ENCODE measurements around the gene SDC1.

Gene SDC1

DNA sequence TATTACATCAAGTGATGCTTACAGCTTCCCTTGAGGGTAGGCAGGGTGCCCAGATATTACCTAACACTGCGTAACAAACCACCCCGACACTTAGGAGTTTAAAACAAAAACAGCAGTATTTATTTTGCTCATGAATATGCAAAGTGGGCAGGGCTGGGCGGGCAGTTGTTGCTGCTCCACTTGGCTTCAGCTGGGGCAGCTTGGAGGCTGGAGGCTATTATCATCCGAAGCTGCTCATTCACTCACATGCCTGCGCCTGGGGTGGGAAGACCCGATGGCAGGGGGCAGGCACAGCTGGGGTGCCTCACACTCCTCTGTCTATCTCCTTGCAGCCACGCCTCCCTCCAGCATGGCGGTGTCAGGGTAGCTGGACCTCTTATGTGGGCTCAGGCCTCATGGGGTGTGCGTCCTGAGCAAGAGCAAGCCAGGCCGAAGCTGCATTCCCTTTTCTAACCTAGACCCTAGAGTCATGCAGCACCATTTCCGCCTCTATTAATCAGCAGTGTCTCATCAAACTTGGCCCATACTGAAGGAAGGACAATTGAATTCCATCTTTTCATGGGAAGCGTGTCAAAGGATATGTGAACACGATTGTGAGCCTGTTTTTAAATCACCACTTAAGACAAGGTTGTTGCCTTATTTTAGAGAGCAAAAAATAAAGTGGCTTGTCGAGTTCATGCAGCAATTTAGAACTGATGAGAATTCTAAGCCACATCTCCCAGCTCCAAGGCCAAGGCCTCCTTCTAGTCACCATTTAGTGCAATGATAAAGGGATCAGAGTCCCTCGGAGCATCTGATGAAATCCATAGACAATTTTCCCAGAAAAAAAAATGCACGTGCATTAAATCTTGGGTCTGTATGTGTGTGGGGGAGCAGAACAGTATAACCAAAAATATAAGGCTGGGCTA lies 54.9 kb downstream of the SDC1 start:
- no peak for DNase-seq (ENCODE audit: low spot score)

DNA sequence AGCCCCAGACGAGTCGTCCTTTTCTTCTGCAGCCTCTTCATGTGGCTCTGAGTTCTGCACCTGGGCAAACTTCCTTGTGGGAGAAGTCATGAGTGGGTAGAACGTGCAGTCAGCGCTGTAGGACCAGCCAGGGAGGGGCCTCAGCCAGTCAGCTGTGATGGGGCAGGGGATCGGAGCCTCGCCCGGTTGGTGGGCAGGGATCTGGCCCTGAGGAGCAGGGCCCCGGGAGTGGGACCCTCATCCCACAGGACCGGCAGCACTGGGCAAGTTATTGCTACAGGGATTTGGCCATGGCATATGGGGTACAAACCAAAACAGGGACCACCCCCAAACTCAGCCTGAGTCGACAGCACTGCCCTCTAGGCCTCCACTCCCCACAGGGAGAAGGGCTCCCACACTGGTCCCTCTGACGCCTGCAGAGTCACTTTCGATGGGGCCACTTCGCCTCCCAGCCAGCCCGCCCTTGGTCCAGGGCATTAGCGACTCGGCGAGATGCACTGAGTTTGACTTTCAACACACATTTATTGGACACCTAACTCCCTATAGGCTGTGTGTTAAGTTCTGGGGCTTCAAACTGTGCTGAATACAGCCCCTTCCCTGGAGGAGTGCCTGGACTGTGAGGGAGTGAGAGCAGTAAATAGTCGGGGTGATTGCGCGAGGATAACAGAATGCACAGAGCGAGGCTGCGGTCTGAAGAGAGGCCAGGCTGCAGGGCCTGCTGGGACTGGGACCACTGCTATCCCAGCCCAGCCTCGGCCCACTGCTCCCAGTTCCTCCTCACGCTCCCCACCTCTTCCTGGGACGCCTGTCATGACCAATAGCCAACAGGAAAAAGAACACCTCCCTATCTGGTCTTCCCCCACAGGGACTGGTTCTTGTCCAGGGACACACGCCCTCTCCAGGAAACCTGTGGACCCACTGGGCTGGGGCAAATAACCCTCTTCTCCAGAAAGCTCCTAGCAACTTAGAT lies 55.9 kb downstream of the SDC1 start:
- DNase-seq (ENCODE audit: low spot score), result no peak

DNA sequence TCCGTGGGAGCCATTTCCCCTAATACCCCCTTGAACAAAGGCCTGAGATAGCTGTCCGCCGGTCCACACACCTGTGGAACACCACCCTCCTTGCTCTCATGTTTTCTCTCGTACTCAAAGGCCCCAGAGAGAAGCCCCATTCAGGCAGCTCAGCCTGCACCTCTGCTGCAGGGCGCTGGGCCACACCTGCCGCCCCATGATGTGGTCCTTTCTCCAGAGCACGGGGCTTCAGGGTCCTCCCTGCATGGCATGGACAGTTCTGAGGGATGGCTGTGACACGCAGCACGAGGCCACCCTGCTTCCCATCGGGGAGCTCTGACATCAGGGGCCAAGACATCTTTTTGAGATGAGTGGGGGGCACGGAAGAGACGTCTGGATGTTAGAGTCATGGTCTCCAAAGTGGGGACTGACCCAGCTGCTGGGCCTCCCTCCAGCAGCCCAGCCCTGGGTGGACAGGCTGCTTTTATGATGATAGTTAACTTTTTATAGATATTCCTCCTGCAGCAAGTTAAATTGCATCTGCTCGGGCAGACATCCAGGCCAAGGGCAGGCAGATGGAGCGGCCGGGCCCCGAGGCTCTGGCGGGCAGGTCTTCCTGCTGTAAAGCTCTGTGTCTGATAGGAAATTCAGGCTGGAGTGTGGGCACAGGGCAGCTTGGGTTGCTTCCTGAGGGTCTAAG lies 56.7 kb downstream of the SDC1 start:
- DNase-seq (ENCODE audit: low spot score), result peak; percentile 21

GRCh38 chr2:20167356-20167755 lies 57.6 kb downstream of the SDC1 start:
- no peak for DNase-seq (ENCODE audit: low spot score)

DNA sequence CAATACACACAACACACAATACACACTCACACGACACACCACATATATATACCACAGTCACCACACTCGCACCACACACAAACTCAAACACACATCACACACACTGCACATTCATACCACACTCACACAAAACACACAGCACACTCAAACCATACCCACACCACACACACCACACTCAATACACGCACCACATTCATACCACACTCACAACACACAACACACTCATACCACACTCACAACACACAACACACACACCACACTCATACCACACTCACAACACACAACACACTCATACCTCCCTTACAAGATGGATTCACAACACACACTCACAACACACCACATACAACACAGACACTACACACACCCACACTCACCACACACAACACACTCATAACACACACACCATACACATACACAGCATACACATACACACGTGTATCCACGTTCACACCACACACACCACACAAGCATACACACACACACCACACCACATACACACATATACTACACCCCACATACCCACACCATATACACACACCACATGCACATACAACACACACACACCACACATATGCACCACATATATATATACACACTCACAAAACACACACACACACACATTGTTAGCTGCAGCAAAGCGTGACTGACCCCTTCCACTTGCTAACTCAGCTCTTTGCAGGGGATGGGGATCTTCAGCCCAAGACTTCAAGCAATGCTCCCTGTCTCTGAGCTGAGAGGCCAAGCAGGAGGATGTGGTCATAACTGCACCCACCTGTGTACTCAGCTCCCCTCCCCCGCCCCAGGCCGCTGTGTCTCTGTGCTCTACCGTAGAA lies 59.0 kb downstream of the SDC1 start:
- DNase-seq (ENCODE audit: low spot score), result no peak

- DNase-seq (ENCODE audit: low spot score), result no peak
Observed at GRCh38 chr2:20164734-20165478, 60.0 kb downstream of the SDC1 start.

DNA sequence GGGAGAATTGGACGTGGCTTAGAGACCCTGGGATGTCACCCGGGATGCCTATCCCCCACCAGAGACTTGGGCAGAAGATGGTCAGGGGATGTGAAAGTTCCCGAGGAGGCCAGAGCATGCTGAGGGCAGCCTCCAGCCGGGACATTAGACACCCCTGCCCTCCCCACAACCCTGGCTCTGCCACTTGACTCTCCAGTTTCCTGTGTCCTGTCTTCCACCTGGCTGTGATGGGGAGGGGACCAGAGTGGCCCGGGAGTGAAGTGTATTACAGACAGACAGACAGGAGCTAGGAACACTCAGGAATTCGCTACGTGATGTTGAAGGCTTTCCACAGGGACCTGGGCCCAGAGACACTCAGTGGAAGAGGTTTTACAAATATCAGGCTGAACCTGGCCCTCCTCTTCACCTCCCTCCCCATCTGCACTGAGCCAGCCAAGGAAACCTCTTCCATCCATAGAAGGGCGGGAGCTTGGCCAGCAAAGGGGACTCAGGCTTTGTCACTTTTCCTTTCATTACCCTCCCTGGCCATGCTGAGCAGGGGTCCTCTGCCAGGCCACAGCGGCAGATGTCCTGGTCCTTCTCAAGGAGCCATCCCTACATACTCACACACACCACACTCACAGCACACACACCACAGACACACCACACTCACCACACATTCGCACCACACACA lies 60.7 kb downstream of the SDC1 start:
- no peak for DNase-seq (ENCODE audit: low spot score)

DNA sequence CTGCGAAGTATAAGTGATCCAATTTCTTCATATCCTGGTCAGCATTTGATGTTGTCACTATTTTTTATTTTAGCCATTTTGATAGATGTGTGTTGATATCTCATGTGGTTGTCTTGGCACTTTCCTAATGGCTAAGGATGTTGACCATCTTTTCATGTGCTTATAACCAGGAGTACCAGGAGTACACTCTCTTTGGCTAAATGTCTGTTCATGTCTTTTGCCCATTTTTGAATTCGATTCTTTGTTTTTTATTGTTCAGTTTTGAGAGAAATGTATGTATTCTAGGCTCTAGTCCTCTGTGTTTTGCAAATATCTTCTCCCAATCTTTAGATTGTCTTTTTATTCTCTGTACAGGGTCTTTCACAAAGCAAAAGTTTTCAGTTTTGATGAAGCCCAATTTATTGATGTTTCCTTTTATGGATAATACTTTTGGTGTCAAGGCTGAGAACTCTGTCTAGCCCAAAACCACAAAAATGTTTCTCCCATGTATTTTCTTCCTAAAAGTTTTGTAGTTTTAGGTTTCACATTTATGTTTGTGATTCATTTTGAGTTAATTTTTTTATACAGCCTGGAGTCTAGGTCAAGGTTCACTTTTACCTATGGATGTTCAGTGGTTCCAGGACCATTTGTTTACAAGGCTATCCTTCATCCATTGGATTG lies 65.4 kb downstream of the SDC1 start:
- no peak for DNase-seq (ENCODE audit: low spot score)

DNA sequence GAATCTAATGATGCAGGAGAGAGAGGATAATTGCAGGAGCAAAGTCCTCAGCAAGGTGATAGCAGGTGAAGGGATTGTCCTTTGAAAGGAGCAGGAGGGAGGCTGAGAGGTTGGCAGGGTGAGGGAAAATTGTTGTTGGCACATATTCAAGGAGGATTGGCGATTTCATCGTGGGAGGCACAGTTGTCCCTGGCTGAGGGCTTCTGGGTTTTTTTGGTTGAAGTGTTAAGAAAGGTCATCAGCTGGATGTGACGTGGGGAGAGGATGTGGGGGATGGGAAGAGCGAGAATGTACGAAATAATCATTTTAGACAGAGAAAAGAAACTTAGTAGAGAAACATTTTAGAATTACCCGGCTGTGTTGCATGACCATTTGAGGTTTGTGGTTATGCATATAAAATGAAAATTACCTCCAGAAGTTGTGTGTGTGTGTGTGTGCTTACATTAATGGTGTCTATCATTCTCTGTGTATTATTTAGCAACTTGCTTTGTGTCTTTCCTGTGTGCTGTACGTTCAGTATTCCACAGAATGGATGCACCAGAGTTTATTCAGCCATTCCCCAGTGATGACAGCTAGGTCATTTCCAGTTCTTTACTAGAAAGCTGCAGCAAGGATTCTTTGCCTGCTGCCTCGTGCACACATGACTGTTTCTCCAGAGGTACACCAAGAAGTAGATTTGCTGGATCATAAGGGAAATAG lies 67.6 kb downstream of the SDC1 start:
- DNase-seq (ENCODE audit: low spot score), result peak; percentile 21

- no peak for DNase-seq (ENCODE audit: low spot score)
Observed at GRCh38 chr2:20156836-20157192, 68.1 kb downstream of the SDC1 start.

- no peak for DNase-seq (ENCODE audit: low spot score)
Observed at GRCh38 chr2:20156076-20156759, 68.7 kb downstream of the SDC1 start.

GRCh38 chr2:20153131-20153851 lies 71.6 kb downstream of the SDC1 start:
- no peak for DNase-seq (ENCODE audit: low spot score)

DNA sequence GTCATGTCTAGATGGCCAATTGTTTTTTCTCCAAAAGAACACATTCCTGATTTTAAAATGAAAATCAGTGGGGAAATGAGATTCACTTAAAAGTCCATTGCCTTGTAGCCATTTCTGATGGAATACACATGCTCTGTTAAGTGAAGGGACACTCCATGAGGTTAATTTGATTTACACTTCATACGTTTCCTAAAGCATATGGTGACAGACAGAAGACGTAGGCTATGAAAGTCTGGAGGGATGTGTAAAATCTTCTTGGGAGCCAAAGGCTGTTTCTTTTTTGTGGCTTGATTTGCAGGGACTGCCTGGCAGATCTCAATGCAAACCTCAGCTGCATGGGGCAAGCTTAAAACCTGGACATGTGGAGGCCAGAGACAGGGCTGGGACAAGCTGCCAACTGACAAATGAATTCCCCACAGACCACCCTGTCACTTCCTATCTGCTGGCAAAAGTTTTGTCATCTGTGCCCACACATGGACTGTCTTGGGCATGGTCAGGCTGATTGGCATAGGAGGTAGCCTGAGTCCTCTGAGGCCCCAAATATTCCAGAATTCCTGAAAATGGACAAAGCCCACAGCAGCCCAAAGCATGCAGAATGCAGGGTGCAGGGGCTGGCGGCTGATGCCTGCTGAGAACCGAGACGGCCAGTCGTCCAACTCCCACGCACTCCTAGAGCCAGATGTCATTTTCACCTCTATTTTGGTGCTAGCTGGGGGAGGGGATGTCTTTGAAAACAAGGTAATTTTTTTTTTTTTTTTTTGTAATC lies 73.9 kb downstream of the SDC1 start:
- no peak for DNase-seq (ENCODE audit: low spot score)
